Measurements from ENCODE around the gene EYA2.
"Not testable (repeated sequence)": the region's sequence is repeated elsewhere in the genome, so short reads cannot be mapped to it uniquely, and the experiment has no call there.

The EYA2 gene

GRCh38 chr20:47152068-47152467 is 257.4 kb downstream of the EYA2 start:
- no peak for DNase-seq

- no peak for DNase-seq
These were observed 259.4 kb downstream of the EYA2 start for GRCh38 chr20:47154089-47154488.

- DNase-seq = no peak
These were observed 261.9 kb downstream of the EYA2 start for GRCh38 chr20:47156301-47157137.

GRCh38 chr20:47159166-47159565 is 264.5 kb downstream of the EYA2 start:
- DNase-seq = no peak

GRCh38 chr20:47160240-47160639 is 265.6 kb downstream of the EYA2 start:
- no peak for DNase-seq

- no peak for DNase-seq
These were observed 266.3 kb downstream of the EYA2 start for GRCh38 chr20:47160992-47161391.

GRCh38 chr20:47161411-47161810 is 266.8 kb downstream of the EYA2 start:
- no peak for DNase-seq

- DNase-seq = no peak
These were observed 269.5 kb downstream of the EYA2 start for GRCh38 chr20:47164140-47164539.

GRCh38 chr20:47165376-47165865 is 270.8 kb downstream of the EYA2 start:
- DNase-seq = no peak

GRCh38 chr20:47167846-47168245 is 273.2 kb downstream of the EYA2 start:
- DNase-seq = no peak

GRCh38 chr20:47172579-47172978 is 277.9 kb downstream of the EYA2 start:
- DNase-seq = no peak

GRCh38 chr20:47173596-47174216 is 279.1 kb downstream of the EYA2 start:
- DNase-seq = no peak

- DNase-seq = no peak
These were observed 280.0 kb downstream of the EYA2 start for GRCh38 chr20:47174456-47175243.

GRCh38 chr20:47175493-47175892 is 280.9 kb downstream of the EYA2 start:
- DNase-seq = no peak

GRCh38 chr20:47176217-47176616 is 281.6 kb downstream of the EYA2 start:
- not testable (repeated sequence) for DNase-seq

- no peak for DNase-seq
These were observed 283.6 kb downstream of the EYA2 start for GRCh38 chr20:47178277-47178676.

GRCh38 chr20:47178851-47179250 is 284.2 kb downstream of the EYA2 start:
- DNase-seq = no peak

- no peak for DNase-seq
These were observed 284.6 kb downstream of the EYA2 start for GRCh38 chr20:47179267-47179666.

- peak in 1 of 2 donors; percentile 9 for DNase-seq
These were observed 286.6 kb downstream of the EYA2 start for GRCh38 chr20:47181056-47181862.

- no peak for DNase-seq
These were observed 288.7 kb downstream of the EYA2 start for GRCh38 chr20:47183367-47183766.

GRCh38 chr20:47187450-47188195 is 293.0 kb downstream of the EYA2 start:
- DNase-seq = peak in 1 of 2 donors; percentile 6

GRCh38 chr20:47188540-47188939 is 293.9 kb downstream of the EYA2 start:
- no peak for DNase-seq
